ENCODE data around the gene TEX52.

- TF ChIP-seq CTCF (IDR thresholded peaks at IDR 0.05) = no peak
- no peak for TF ChIP-seq EP300 (IDR thresholded peaks at IDR 0.05)
Observed at GRCh38 chr12:2811801-2812200, 45.0 kb downstream of the TEX52 start.

Data from tibial nerve (tissue), 4 donors.